Smooth muscle cell (in vitro differentiated cells): ENCODE results near the gene IQSEC1. TPM values are rescaled to one million over a fixed set of nuclear protein-coding genes. Genes with fewer than 3 reads are reported as not detected.

Experiments used
- DNase-seq: peaks from one replicate; lab custom pipeline; 2025; ENCODE audit not compliant: unreplicated experiment; lab: John Stamatoyannopoulos, UW
- H2AFZ ChIP-seq: fragments of 200-600 bp; sonication (generic); 2 replicates; pipeline ENCODE4 v1.6.0; 2016; ENCODE audit warnings: antibody characterized with exemption, low read depth, mild to moderate bottlenecking
- H3F3A ChIP-seq: fragments of 200-600 bp; sonication (generic); 2 replicates; pipeline ENCODE4 v1.6.0; 2017; ENCODE audit warnings: antibody characterized with exemption, low read depth
- H3K27ac ChIP-seq: fragments of 200-600 bp; sonication (generic); 2 replicates; pipeline ENCODE4 v1.5.1; 2016; ENCODE audit warnings: low read depth, mild to moderate bottlenecking
- H3K27me3 ChIP-seq: fragments of 200-600 bp; sonication (generic); 2 replicates; pipeline ENCODE4 v1.6.1; 2016; ENCODE audit warnings: low read depth, mild to moderate bottlenecking
- H3K36me3 ChIP-seq: fragments of 200-600 bp; sonication (generic); 2 replicates; pipeline ENCODE4 v1.5.1; 2016; ENCODE audit warnings: low read depth
- H3K4me1 ChIP-seq: fragments of 200-600 bp; sonication (generic); 2 replicates; pipeline ENCODE4 v1.5.1; 2016; ENCODE audit warnings: low read depth
- H3K4me2 ChIP-seq: fragments of 200-600 bp; sonication (generic); 2 replicates; pipeline ENCODE4 v1.6.0; 2016; ENCODE audit warnings: mild to moderate bottlenecking
- H3K4me3 ChIP-seq: fragments of 200-600 bp; sonication (generic); 2 replicates; pipeline ENCODE4 v1.5.1; 2016; ENCODE audit warnings: mild to moderate bottlenecking
- H3K79me2 ChIP-seq: fragments of 200-600 bp; sonication (generic); 2 replicates; pipeline ENCODE4 v1.6.0; 2016; ENCODE audit warnings: low read depth, mild to moderate bottlenecking
- H3K9ac ChIP-seq: fragments of 200-600 bp; sonication (generic); 2 replicates; pipeline ENCODE4 v1.6.0; 2016; ENCODE audit warnings: low read depth
- H3K9me3 ChIP-seq: fragments of 200-600 bp; sonication (generic); replicated peaks from 2 replicates; pipeline ENCODE4 v1.5.1; 2016; ENCODE audit warnings: low read depth
- H4K20me1 ChIP-seq: fragments of 200-600 bp; sonication (generic); 2 replicates; pipeline ENCODE4 v1.6.0; 2016; ENCODE audit warnings: low read depth
- WGBS: methylation state at CpG from one replicate; pipeline ENCODE4 v1.1.7; 2016; ENCODE audit warnings: low lambda C conversion rate; 5-methylcytosine and 5-hydroxymethylcytosine counted together
- polyA plus RNA-seq: library from polyadenylated mRNA; unstranded; fragments of >200 nt; fragmentation: Nextera tagmentation; extraction: Ambion mirVana; gene quantifications from 2 replicates; pipeline ENCODE4 v1.2.1, GENCODE V29; 2016
- total RNA-seq: library from RNA; depleted of rRNA; stranded (reverse); fragments of >200 nt; gene quantifications from 2 replicates; pipeline ENCODE4 v1.2.3, GENCODE V29; 2014
- TF ChIP-seq, protein P1 (sequence below): fragments of 200-600 bp; sonication (generic); IDR thresholded peaks from 2 replicates; pipeline ENCODE4 v1.5.1; 2017; ENCODE audit warnings: borderline replicate concordance, mild to moderate bottlenecking, antibody characterized with exemption; ENCODE audit not compliant: insufficient read depth, poor library complexity, severe bottlenecking

The IQSEC1 gene
- total and polyA plus RNA-seq, 2 experiments from 2014 or later, result 18.9 to 19.8 TPM

DNA sequence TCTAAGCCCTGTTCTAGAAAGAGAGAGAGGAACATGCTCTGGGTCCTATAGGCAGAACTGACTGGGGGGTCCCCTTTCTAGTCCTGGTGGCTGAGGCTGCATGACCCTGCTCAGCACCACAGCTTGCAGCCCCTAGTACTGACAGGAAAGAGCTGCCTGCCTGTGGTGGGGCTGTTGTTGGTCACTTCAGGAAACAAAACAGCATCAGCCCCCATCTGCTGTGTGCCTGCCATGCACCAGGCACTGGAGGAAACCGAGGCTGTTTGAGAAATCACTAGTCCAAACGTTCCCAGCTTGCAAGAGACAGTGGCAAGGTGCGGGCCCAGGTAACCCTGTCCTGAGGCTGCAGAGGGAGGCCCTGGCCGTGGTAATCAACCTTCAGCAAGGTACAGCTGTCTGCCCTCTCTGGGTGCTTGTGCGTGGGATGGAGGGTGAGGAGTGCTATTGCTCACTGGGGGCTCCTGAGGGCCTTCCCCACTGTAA, 90.6 kb downstream of the IQSEC1 start:
- DNase-seq, result no peak
- TF ChIP-seq, protein P1, sequence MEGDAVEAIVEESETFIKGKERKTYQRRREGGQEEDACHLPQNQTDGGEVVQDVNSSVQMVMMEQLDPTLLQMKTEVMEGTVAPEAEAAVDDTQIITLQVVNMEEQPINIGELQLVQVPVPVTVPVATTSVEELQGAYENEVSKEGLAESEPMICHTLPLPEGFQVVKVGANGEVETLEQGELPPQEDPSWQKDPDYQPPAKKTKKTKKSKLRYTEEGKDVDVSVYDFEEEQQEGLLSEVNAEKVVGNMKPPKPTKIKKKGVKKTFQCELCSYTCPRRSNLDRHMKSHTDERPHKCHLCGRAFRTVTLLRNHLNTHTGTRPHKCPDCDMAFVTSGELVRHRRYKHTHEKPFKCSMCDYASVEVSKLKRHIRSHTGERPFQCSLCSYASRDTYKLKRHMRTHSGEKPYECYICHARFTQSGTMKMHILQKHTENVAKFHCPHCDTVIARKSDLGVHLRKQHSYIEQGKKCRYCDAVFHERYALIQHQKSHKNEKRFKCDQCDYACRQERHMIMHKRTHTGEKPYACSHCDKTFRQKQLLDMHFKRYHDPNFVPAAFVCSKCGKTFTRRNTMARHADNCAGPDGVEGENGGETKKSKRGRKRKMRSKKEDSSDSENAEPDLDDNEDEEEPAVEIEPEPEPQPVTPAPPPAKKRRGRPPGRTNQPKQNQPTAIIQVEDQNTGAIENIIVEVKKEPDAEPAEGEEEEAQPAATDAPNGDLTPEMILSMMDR, result no peak
- Histone ChIP-seq H3K36me3 (no peaks in the 10 kb centered on the region), H3K9me3 (no peaks in the 10 kb centered on the region), H4K20me1 (peaks cover 97% of the 10 kb centered on the region), H3K4me3 (no peak overlapping the region), H3K9ac (no peak overlapping the region), H3K4me1 (peaks cover 14% of the 10 kb centered on the region), H3K79me2 (peaks cover under 1% of the 10 kb centered on the region), H3K4me2 (no peak overlapping the region), H3K27ac (no peak overlapping the region), H3F3A (no peaks in the 10 kb centered on the region), H2AFZ (no peak overlapping the region), H3K27me3 (no peaks in the 10 kb centered on the region)
- WGBS, result 90% methylated on average over 5 of the region's 5 CpGs

DNA sequence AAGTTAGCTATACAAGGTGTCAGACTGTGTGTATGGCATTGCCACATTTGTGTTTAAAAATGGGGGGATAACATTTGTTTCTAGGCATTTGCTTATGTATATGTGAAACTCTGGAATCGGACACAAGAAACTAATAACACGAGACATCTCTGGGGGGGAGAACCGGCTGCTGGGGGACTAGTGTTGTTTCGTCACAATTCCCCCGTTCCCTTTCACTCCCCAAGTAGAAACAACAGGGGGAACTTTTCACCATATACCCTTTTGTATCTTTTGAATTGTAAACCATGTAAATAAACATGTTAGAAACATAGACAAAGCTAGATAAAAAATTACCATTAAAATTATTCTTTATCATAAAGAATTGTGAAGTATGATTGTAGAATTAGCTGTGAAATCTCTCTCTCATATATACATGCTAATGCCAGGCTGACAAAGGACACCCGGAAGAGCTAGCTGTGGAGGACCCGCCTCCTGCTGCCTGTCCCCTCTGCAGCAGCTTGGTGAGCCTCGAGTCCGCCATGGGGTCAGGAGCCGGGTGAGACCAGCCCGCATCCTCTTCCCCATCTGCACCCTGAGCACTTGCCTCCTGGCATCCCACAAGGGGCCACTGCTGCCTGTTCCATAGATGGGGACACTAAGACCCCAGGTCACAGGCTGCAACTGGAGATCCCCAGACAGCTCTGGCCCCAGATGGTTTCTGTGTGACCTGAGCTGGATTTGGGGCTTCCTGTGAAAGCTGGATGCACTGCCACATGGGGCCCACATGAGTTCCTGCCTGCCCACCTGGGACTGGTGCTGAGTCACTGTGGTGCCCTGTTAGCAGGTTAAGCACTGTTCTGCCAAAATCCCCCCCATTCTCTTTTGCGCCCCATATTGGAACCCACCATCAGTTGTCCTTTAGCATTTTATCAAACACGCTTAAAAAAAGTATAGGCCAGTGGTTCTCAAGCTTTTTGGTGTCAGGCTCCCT, 91.6 kb downstream of the IQSEC1 start:
- H3F3A ChIP-seq, result no peaks in the 10 kb centered on the region
- H2AFZ ChIP-seq, result no peak overlapping the region
- no peak overlapping the region for H3K4me3 ChIP-seq
- peaks cover 7% of the 10 kb centered on the region for H3K4me1 ChIP-seq
- H3K36me3 ChIP-seq, result no peaks in the 10 kb centered on the region
- H3K9ac ChIP-seq, result no peak overlapping the region
- no peak overlapping the region for H3K27ac ChIP-seq
- no peaks in the 10 kb centered on the region for H3K9me3 ChIP-seq
- no peak for DNase-seq
- TF ChIP-seq, protein P1, result no peak
- 87% methylated on average over 13 of the region's 13 CpGs for WGBS
- no peaks in the 10 kb centered on the region for H3K27me3 ChIP-seq
- no peak overlapping the region for H3K4me2 ChIP-seq
- H4K20me1 ChIP-seq, result peaks cover 97% of the 10 kb centered on the region
- H3K79me2 ChIP-seq, result no peaks in the 10 kb centered on the region

DNA sequence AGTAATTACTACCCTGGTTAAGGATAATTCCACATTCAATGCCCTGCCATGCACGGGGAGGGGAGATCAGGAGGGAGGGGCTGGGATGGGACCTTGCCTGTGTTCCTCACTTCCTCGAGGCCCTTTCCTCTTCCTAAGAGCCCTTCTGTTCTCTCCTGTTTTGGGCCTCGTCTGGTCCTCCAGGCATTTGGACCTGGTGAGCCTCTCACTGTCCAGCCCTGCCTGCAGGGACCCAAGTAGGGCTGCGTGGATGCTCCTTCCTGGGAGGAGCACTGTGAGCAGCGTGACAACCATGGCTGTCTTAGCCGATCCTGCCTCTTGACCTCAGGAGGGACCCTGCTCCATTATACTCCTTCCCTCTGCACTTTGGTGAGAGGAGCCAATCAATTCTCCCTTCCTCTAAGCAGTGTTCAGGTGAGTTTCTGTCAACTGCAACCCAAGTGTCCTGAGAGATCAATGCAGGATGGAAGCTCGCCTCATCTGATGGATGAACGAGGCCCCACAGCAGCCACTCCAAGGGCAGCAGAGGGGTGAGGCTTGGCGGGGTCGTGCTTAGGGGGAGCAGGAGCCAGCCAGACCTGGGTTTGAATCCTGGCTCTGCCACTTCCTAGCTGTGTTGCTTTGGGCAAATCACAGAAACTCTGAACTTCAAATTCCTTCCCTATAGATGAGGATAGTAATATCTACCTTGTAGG, 92.5 kb downstream of the IQSEC1 start:
- Histone ChIP-seq H2AFZ (no peak overlapping the region), H3K9ac (no peak overlapping the region), H3K36me3 (no peaks in the 10 kb centered on the region), H3K4me3 (no peak overlapping the region), H3F3A (no peaks in the 10 kb centered on the region), H3K79me2 (no peaks in the 10 kb centered on the region), H3K4me2 (no peak overlapping the region), H3K9me3 (no peaks in the 10 kb centered on the region), H3K4me1 (no peaks in the 10 kb centered on the region), H4K20me1 (peaks cover 97% of the 10 kb centered on the region), H3K27ac (no peak overlapping the region), H3K27me3 (no peaks in the 10 kb centered on the region)
- 85% methylated on average over 10 of the region's 10 CpGs for WGBS
- TF ChIP-seq, protein P1, result no peak
- DNase-seq, result no peak
